AG04450 (cell line): ENCODE measurements around the gene PRKG1. TPM values are rescaled to one million over a fixed set of nuclear protein-coding genes. Genes with fewer than 3 reads are reported as not detected.

ENCODE experiments used
- CTCF ChIA-PET: fragments of 300-600, 350-600 bp; formaldehyde crosslinking; extraction: SDS; loops from one replicate; lab custom pipeline; 2022; ENCODE audit warnings: antibody characterized with exemption, inconsistent platforms; lab: Charles Lee
- POLR2A ChIA-PET: fragments of 350-600 bp; formaldehyde crosslinking; extraction: SDS; loops from one replicate; lab custom pipeline; 2021; ENCODE audit warnings: antibody characterized with exemption, inconsistent platforms; lab: Yijun Ruan, JAX
- DNase-seq: peaks from one replicate; pipeline ENCODE4 v3.0.0-alpha.2; 2011; ENCODE audit warnings: low read depth, low spot score
- H3K27ac ChIP-seq: one replicate; pipeline ENCODE4 v1.5.1; 2012; ENCODE audit warnings: low read depth, low read length, control low read depth
- H3K27me3 ChIP-seq: one replicate; pipeline ENCODE4 v1.6.0; 2012; ENCODE audit warnings: low read length; ENCODE audit not compliant: control insufficient read depth, insufficient read depth
- H3K4me3 ChIP-seq: 2 replicates; pipeline ENCODE4 v1.5.1; 2011; ENCODE audit warnings: mild to moderate bottlenecking, low read depth, low read length, control low read depth
- H3K9me3 ChIP-seq: 2 replicates; pipeline ENCODE4 v1.5.1; 2012; ENCODE audit warnings: low read length; ENCODE audit not compliant: control insufficient read depth, insufficient read depth
- CTCF ChIP-seq: IDR thresholded peaks from 2 replicates; pipeline ENCODE4 v1.5.1; 2011; ENCODE audit warnings: low read depth, low read length, control low read depth, inconsistent platforms
- polyA plus RNA-seq: library from polyadenylated mRNA; depleted of rRNA; stranded (reverse); fragments of >200 nt; gene quantifications from 2 replicates; pipeline ENCODE4 v1.2.3, GENCODE V29; 2011

PRKG1 gene
- polyA plus RNA-seq, 1 experiment = 19.0 TPM

- TF ChIP-seq CTCF = no peak
- ChIA-PET CTCF (interaction anchor here (1.0 to 2.0 kb wide), 2 partner anchors 10 to 930 kb away, joined by 3 to 12 read pairs; no protein-coding TSS in a partner anchor), POLR2A (no interaction called here)
- DNase-seq = no peak
- Histone ChIP-seq H3K27me3 (no peaks in the 10 kb centered on the region), H3K27ac (no peak overlapping the region), H3K4me3 (no peak overlapping the region), H3K9me3 (no peaks in the 10 kb centered on the region)
Measured at GRCh38 chr10:51993475-51993874, 919.2 kb downstream of the PRKG1 start.

GRCh38 chr10:51999096-51999495 is 924.8 kb downstream of the PRKG1 start:
- no peak for TF ChIP-seq CTCF
- no peak overlapping the region for H3K4me3 ChIP-seq
- no peak overlapping the region for H3K27ac ChIP-seq
- H3K9me3 ChIP-seq = no peaks in the 10 kb centered on the region
- DNase-seq = no peak
- CTCF ChIA-PET = interaction anchor here (0.5 kb wide), 1 partner anchor 778 kb away, joined by 7 read pairs; no protein-coding TSS in a partner anchor
- H3K27me3 ChIP-seq = no peaks in the 10 kb centered on the region
- POLR2A ChIA-PET = no interaction called here

DNA sequence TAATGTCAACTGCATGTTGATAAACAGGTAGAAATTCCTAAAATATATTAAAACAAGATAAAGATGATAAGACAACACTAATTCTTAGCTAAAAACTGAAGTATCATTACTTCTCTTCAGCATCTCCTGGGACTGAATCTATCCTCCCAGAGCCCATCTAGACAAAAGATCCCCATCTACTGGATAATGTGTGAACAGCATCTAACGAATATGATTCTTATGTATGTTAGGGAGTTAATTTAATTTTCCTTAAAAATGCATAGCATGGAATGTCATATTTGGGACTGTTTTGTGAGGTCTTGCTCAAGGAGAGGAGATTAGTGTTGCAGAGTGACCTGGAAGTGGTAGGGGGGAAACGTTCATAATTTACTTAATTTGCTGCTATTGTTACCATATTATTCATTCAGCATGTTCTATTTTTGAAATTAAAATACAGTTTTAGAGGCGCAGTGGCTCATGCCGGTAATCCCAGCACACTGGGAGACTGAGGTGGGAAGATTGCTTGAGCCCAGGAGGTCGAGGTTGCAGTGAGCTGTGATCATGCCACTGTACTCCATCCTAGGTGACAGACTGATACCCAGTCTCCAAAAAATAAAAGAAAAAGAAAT is 930.2 kb downstream of the PRKG1 start:
- ChIA-PET POLR2A (no interaction called here), CTCF (interaction anchor here (0.6 to 2.3 kb wide), 34 partner anchors 8 to 1000 kb away, joined by 3 to 15 read pairs (median 3); no protein-coding TSS in a partner anchor)
- Histone ChIP-seq H3K27ac (no peak overlapping the region), H3K27me3 (no peaks in the 10 kb centered on the region), H3K9me3 (no peaks in the 10 kb centered on the region), H3K4me3 (no peak overlapping the region)
- peak; percentile 27 for DNase-seq
- TF ChIP-seq CTCF = peak; percentile 78

DNA sequence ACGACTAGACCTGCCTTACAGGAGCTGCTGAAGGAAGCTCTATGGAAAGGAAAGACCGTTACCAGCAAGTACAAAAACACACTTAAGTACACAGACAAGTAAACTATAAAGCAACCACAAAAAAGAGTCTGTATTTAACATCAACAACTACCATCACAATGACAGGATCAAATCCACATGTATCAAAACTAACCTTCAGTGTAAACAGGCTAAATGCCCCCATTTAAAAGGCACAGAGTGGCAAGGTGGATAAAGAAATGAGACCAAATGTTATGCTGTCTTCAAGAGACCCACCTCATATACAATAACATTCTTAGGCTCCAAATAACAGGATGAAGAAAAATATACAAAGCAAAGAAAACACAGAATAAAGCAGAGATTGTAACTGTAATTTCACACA is 932.8 kb downstream of the PRKG1 start:
- no peak overlapping the region for H3K4me3 ChIP-seq
- POLR2A ChIA-PET = no interaction called here

More for the DNA sequence above, 932.8 kb downstream of the PRKG1 start:
- no peaks in the 10 kb centered on the region for H3K27me3 ChIP-seq
- no peaks in the 10 kb centered on the region for H3K9me3 ChIP-seq
- H3K27ac ChIP-seq = no peak overlapping the region
- DNase-seq = no peak
- TF ChIP-seq CTCF = no peak
- CTCF ChIA-PET = no interaction called here
